HCT116 (cell line): ENCODE results near the gene SCUBE2. TPM values are rescaled to one million over a fixed set of nuclear protein-coding genes. Genes with fewer than 3 reads are reported as not detected.

ENCODE experiments used
- ATAC-seq: fragments of 200-7000 bp; cut with Tn5 transposase; 2 replicates; pipeline ENCODE4 v1.9.1; 2020; ENCODE audit warnings: mild to moderate bottlenecking, moderate library complexity
- BruUV-seq: library from RNA; stranded (reverse); fragments of 400-500 nt; replicated peaks from 2 replicates; lab custom pipeline; 2021; lab: Mats Ljungman, UMichigan
- CTCF ChIA-PET: fragments of 300-600 bp; sonication (Branson Sonifier 250); formaldehyde crosslinking; loops from one replicate; lab custom pipeline; 2021; ENCODE audit warnings: antibody characterized with exemption; lab: Charles Lee
- POLR2A ChIA-PET: fragments of 300-600, 350-600 bp; sonication (Branson Sonifier 250); formaldehyde crosslinking; loops from one replicate; lab custom pipeline; 2021; ENCODE audit warnings: antibody characterized with exemption; lab: Charles Lee
- RAD21 ChIA-PET, 2 experiments: fragments of 300-600 bp; sonication (Branson Sonifier 250); formaldehyde crosslinking; loops; one replicate each; lab custom pipeline; 2023; ENCODE audit warnings: low total read pairs in 2 of 2; ENCODE audit not compliant: uncharacterized antibody in 2 of 2, unreplicated experiment in 2 of 2, low non-redundant PET in 1 of 2; lab: Charles Lee
- DNase-seq: peaks from one replicate; pipeline ENCODE4 v3.0.0-alpha.2; 2010; ENCODE audit warnings: low read depth, low spot score
- H2AFZ ChIP-seq: fragments of 200-600 bp; shearing (Covaris generic), sonication (generic); 2 replicates; pipeline ENCODE4 v1.6.1; 2017; ENCODE audit warnings: low read depth, mixed run types, mixed read lengths, antibody characterized with exemption, low read length; ENCODE audit not compliant: poor library complexity, severe bottlenecking
- H3K27ac ChIP-seq: 2 replicates; pipeline ENCODE4 v1.5.1; 2012; ENCODE audit warnings: low read depth, low read length
- H3K27me3 ChIP-seq: fragments of 200-600 bp; sonication (generic); 2 replicates; pipeline ENCODE4 v1.6.1; 2016; ENCODE audit warnings: mixed run types, low read length, mixed read lengths; ENCODE audit not compliant: insufficient read depth
- H3K36me3 ChIP-seq, 2 experiments: fragments of 200-500 bp in 1 of 2; fragments of 200-600 bp in 1 of 2; sonication (Bioruptor generic) in 1 of 2; sonication (generic) in 1 of 2; 2 replicates each; pipeline versions ENCODE4 v1.5.1 to v1.6.1; 2014 to 2016; ENCODE audit warnings: low read length in 2 of 2, inconsistent platforms in 1 of 2, mixed read lengths in 1 of 2, mixed run types in 1 of 2; ENCODE audit not compliant: insufficient read depth in 2 of 2, control insufficient read depth in 1 of 2
- H3K4me1 ChIP-seq, 2 experiments: fragments of 200-600 bp in 1 of 2; sonication (generic) in 1 of 2; 2 replicates each; pipeline versions ENCODE4 v1.5.1 to v1.6.1; 2012 to 2017; ENCODE audit warnings: low read length in 2 of 2, inconsistent platforms in 1 of 2, mild to moderate bottlenecking in 1 of 2, mixed read lengths in 1 of 2, mixed run types in 1 of 2, moderate library complexity in 1 of 2; ENCODE audit not compliant: insufficient read depth in 2 of 2, control insufficient read depth in 1 of 2
- H3K4me2 ChIP-seq: fragments of 200-600 bp; sonication (generic); 2 replicates; pipeline ENCODE4 v1.6.1; 2017; ENCODE audit warnings: mixed run types, low read length, mixed read lengths
- H3K4me3 ChIP-seq, 2 experiments: fragments of 200-600 bp in 1 of 2; sonication (generic) in 1 of 2; replicated peaks in 1 of 2; 2 replicates each; pipeline ENCODE4 v1.5.1; 2011 to 2016; ENCODE audit warnings: low read length in 2 of 2, control low read depth in 1 of 2, low read depth in 1 of 2, mild to moderate bottlenecking in 1 of 2, mixed read lengths in 1 of 2, mixed run types in 1 of 2
- H3K79me2 ChIP-seq: fragments of 200-600 bp; sonication (generic); 2 replicates; pipeline ENCODE4 v1.6.1; 2017; ENCODE audit warnings: mild to moderate bottlenecking, mixed run types, low read length, moderate library complexity, mixed read lengths; ENCODE audit not compliant: insufficient read depth
- H3K9ac ChIP-seq: fragments of 200-600 bp; sonication (generic); 2 replicates; pipeline ENCODE4 v1.6.1; 2016; ENCODE audit warnings: low read length, mixed read lengths
- H3K9me2 ChIP-seq: fragments of 200-600 bp; sonication (generic), shearing (Covaris generic); 2 replicates; pipeline ENCODE4 v1.6.1; 2017; ENCODE audit warnings: mixed run types, mild to moderate bottlenecking, moderate library complexity; ENCODE audit not compliant: insufficient read depth
- H3K9me3 ChIP-seq, 2 experiments: fragments of 200-500 bp in 1 of 2; fragments of 200-600 bp in 1 of 2; sonication (Bioruptor generic) in 1 of 2; sonication (generic) in 1 of 2; 2 replicates each; pipeline ENCODE4 v1.6.1; 2014 to 2017; ENCODE audit warnings: low read length in 2 of 2, mixed read lengths in 2 of 2, inconsistent platforms in 1 of 2, low read depth in 1 of 2, mild to moderate bottlenecking in 1 of 2, mixed run types in 1 of 2, moderate library complexity in 1 of 2; ENCODE audit not compliant: control insufficient read depth in 1 of 2, insufficient read depth in 1 of 2
- H4K20me1 ChIP-seq: fragments of 200-600 bp; sonication (generic), shearing (Covaris generic); 2 replicates; pipeline ENCODE4 v1.6.1; 2017; ENCODE audit warnings: mixed run types, mild to moderate bottlenecking, moderate library complexity; ENCODE audit not compliant: insufficient read depth
- FOSL1 ChIP-seq: IDR thresholded peaks from 2 replicates; pipeline ENCODE4 v1.6.1; 2012; ENCODE audit warnings: low read depth
- JUND ChIP-seq: IDR thresholded peaks from 2 replicates; pipeline ENCODE4 v1.6.1; 2012
- POLR2AphosphoS5 ChIP-seq: IDR thresholded peaks from 2 replicates; pipeline ENCODE4 v1.6.1; 2011; ENCODE audit warnings: mild to moderate bottlenecking, low read depth, low read length, moderate library complexity
- SRF ChIP-seq: IDR thresholded peaks from 2 replicates; pipeline ENCODE4 v1.6.1; 2012; ENCODE audit warnings: low read depth
- TCF7L2 ChIP-seq: IDR thresholded peaks from 2 replicates; pipeline ENCODE4 v1.7.0; 2011; ENCODE audit warnings: borderline replicate concordance, inconsistent platforms; ENCODE audit not compliant: insufficient read depth, insufficient read length; ENCODE audit errors: extremely low read depth
- YY1 ChIP-seq: IDR thresholded peaks from 2 replicates; pipeline ENCODE4 v1.6.1; 2011; ENCODE audit warnings: low read length, low read depth, moderate library complexity, mild to moderate bottlenecking; ENCODE audit not compliant: insufficient replicate concordance; ENCODE audit errors: extremely low read depth
- intact Hi-C: fragments of 100-400 bp; cut with micrococcal nuclease; formaldehyde crosslinking; loops from 2 replicates; pipeline ENCODE4 v1.10.0; 2022
- total RNA-seq: library from RNA; stranded (reverse); gene quantifications from one replicate; pipeline ENCODE4 v1.2.1, GENCODE V29; 2021; ENCODE audit not compliant: unreplicated experiment
- TF ChIP-seq, protein P1 (sequence below), 3 experiments: fragments of 200-600 bp in 1 of 3; sonication (generic) in 1 of 3; IDR thresholded peaks in 2 of 3; conservative IDR thresholded peaks in 1 of 3; 2 replicates each; pipeline ENCODE4 v1.5.1; 2012 to 2017; ENCODE audit warnings: low read depth in 2 of 3, low read length in 2 of 3, antibody characterized with exemption in 1 of 3, borderline replicate concordance in 1 of 3, control low read depth in 1 of 3, mild to moderate bottlenecking in 1 of 3, mixed read lengths in 1 of 3, mixed run types in 1 of 3, moderate library complexity in 1 of 3; ENCODE audit not compliant: insufficient read depth in 1 of 3
- TF ChIP-seq, protein P2 (sequence below): IDR thresholded peaks from 2 replicates; pipeline ENCODE4 v1.6.1; 2012

SCUBE2 gene
- total RNA-seq, 1 experiment from 2014 or later: 1.3 TPM

DNA sequence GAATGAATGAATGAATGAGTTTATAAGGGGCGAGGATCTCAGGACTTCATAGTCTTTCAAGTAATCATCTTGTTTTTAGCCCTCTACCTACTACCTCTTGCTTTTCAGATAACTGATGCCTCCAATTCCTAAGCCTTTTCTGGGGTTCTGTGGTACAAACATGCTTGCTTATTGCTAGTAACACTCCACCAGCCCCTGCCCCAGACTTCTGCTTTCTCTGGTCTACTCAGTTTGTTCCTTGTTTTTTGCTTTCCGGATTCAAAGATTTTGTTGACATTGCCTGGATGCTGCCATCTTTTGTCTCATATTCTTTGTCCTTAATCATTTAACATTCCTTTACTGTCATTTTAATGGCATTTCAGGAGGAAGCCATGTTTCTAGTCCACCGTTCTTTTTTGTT lies 118.3 kb downstream of the SCUBE2 start:
- ChIA-PET CTCF (no interaction called here), RAD21 (no interaction called here)
- H4K20me1 ChIP-seq: no peaks in the 10 kb centered on the region
- no peaks in the 10 kb centered on the region for H3K9me3 ChIP-seq
- H3K27ac ChIP-seq: no peak overlapping the region
- TF ChIP-seq, protein P1, sequence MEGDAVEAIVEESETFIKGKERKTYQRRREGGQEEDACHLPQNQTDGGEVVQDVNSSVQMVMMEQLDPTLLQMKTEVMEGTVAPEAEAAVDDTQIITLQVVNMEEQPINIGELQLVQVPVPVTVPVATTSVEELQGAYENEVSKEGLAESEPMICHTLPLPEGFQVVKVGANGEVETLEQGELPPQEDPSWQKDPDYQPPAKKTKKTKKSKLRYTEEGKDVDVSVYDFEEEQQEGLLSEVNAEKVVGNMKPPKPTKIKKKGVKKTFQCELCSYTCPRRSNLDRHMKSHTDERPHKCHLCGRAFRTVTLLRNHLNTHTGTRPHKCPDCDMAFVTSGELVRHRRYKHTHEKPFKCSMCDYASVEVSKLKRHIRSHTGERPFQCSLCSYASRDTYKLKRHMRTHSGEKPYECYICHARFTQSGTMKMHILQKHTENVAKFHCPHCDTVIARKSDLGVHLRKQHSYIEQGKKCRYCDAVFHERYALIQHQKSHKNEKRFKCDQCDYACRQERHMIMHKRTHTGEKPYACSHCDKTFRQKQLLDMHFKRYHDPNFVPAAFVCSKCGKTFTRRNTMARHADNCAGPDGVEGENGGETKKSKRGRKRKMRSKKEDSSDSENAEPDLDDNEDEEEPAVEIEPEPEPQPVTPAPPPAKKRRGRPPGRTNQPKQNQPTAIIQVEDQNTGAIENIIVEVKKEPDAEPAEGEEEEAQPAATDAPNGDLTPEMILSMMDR (IDR thresholded peaks at IDR 0.05 in 2 of 3, conservative IDR thresholded peaks at IDR 0.05 in 1 of 3; ENCODE audit: borderline replicate concordance in 1 of 3, insufficient read depth in 1 of 3, low read depth in 2 of 3, low read length in 2 of 3): no peak
- TF ChIP-seq, all 23 proteins: peak for 0
- POLR2A ChIA-PET: no interaction called here
- no TSS peak for BruUV-seq
- H3K9me2 ChIP-seq: no peaks in the 10 kb centered on the region
- H3K4me3 ChIP-seq: no peak overlapping the region
- H3K9ac ChIP-seq: no peak overlapping the region
- H3K4me1 ChIP-seq: no peaks in the 10 kb centered on the region
- no peak for ATAC-seq
- H3K36me3 ChIP-seq: no peaks in the 10 kb centered on the region
- no peak overlapping the region for H2AFZ ChIP-seq
- no peak overlapping the region for H3K4me2 ChIP-seq
- intact Hi-C loops: no loop called here
- no peaks in the 10 kb centered on the region for H3K27me3 ChIP-seq
- no peak for DNase-seq
- no peaks in the 10 kb centered on the region for H3K79me2 ChIP-seq

DNA sequence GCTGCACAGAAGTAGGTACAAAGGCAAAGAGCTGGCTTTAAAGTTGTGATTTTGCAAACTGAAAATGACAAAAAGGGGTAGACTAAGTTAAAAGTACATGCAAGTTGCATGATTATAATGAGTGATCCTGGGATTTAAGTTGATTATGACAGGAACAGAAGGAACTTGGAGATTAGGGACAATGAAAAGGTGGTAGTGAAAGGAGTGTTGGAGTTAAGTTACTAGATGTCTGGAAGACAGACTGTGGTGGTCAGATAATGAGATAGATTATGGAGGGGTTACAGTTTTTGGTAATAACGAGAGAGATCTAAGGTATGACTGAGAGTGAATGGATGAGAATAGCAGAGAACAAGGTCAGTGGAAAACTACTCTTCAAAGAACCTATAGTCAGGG lies 119.5 kb downstream of the SCUBE2 start:
- intact Hi-C loops: no loop called here
- no peaks in the 10 kb centered on the region for H3K4me1 ChIP-seq
- H3K27me3 ChIP-seq: no peaks in the 10 kb centered on the region
- no peaks in the 10 kb centered on the region for H3K79me2 ChIP-seq
- ATAC-seq (no peak), DNase-seq (no peak)
- no peaks in the 10 kb centered on the region for H4K20me1 ChIP-seq
- no peak overlapping the region for H3K9ac ChIP-seq
- H3K36me3 ChIP-seq: no peaks in the 10 kb centered on the region
- CTCF ChIA-PET: no interaction called here
- no peak overlapping the region for H2AFZ ChIP-seq
- no peaks in the 10 kb centered on the region for H3K9me3 ChIP-seq
- no peak overlapping the region for H3K27ac ChIP-seq
- no peaks in the 10 kb centered on the region for H3K9me2 ChIP-seq
- TF ChIP-seq FOSL1 (no peak), SRF (no peak), POLR2AphosphoS5 (no peak), YY1 (no peak), JUND (no peak), TCF7L2 (no peak)
- TF ChIP-seq, protein P2, sequence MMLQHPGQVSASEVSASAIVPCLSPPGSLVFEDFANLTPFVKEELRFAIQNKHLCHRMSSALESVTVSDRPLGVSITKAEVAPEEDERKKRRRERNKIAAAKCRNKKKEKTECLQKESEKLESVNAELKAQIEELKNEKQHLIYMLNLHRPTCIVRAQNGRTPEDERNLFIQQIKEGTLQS: no peak
- TF ChIP-seq, protein P1 (IDR thresholded peaks at IDR 0.05 in 2 of 3, conservative IDR thresholded peaks at IDR 0.05 in 1 of 3; ENCODE audit: borderline replicate concordance in 1 of 3, insufficient read depth in 1 of 3, low read depth in 2 of 3, low read length in 2 of 3): no peak
- TF ChIP-seq, all 23 proteins: peak for 0
- Histone ChIP-seq H3K4me3 (no peak overlapping the region), H3K4me2 (no peak overlapping the region)
- ChIA-PET RAD21 (no interaction called here), POLR2A (no interaction called here)
- BruUV-seq: no TSS peak
